ENCODE measurements around the gene DUSP9.

Gene DUSP9

DNA sequence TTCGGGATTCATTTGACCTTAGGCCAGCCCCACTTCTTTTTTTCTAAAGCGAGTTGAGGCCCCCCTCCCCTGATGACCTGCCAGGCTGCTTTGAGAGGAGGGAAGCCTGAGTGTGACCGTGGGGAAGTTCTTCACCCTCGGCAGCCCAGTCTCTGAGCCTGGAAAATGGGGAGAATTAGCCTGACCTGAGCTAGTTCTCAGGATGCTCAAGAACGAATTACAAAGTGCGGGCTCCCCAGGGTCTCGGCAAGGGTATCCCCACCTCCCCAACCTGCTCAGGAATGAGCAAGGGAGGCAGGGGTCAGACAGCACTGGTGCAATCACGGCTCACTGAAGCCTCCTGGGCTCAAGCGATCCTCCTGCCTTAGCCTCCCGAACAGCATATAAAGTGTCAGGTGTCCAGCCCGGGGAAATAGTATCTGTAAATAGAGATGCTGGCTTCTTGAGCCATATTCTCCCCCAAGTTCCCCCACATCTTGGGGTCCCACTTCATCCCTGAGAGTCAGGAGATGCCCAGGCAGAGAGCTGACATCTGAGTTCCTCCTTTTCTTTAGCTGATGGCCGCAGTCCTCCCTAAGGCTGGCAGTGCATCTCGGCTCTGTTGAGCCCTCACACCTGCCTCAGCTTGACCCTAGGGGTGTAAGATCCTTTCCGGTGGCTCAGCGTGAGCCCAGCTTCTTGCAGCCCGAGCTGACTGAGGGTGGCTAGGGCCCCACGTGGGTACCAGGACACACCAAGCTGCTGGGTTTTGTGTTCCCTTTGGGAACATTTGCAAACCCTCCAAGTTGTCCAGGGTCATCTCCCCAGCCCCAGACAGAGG, 1.6 kb downstream of the DUSP9 start:
- no peak overlapping the region for H3K4me3 ChIP-seq (ENCODE audit: low read depth, low read length)
- no peak for TF ChIP-seq CTCF (conservative IDR thresholded peaks at IDR 0.05; ENCODE audit: low read depth, low read length)
- no peak for DNase-seq (ENCODE audit: low read depth)

DNA sequence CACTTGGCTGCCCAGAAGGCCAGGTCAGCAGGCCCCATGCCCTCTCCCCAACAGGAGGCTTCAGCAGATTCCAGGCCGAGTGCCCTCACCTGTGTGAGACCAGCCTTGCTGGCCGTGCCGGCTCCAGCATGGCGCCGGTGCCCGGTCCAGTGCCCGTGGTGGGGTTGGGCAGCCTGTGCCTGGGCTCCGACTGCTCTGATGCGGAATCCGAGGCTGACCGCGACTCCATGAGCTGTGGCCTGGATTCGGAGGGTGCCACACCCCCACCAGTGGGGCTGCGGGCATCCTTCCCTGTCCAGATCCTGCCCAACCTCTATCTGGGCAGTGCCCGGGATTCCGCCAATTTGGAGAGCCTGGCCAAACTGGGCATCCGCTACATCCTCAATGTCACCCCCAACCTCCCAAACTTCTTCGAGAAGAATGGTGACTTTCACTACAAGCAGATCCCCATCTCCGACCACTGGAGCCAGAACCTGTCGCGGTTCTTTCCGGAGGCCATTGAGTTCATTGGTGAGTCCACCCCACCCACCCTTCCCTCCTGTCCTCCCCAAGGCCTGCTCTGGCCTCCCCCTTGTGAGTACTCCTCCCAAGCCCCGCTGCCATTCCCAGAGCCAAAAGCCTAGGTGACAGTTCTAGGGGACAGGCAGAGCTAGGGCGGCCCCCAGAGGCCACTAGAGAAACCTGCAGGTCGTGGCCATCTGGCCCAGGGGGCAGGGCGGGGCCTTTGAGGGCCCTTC, 2.3 kb downstream of the DUSP9 start:
- TF ChIP-seq CTCF (conservative IDR thresholded peaks at IDR 0.05; ENCODE audit: low read depth, low read length) = peak; percentile 22
- DNase-seq (ENCODE audit: low read depth) = no peak

GRCh38 chrX:153649915-153650782, 3.1 kb downstream of the DUSP9 start:
- DNase-seq (ENCODE audit: low read depth) = no peak
- no peak overlapping the region for H3K4me3 ChIP-seq (ENCODE audit: low read depth, low read length)
- no peak for TF ChIP-seq CTCF (conservative IDR thresholded peaks at IDR 0.05; ENCODE audit: low read depth, low read length)

More for the DNA sequence above, 2.3 kb downstream of the DUSP9 start:
- H3K4me3 ChIP-seq (ENCODE audit: low read depth, low read length) = no peak overlapping the region

GRCh38 chrX:153650959-153651358, 4.0 kb downstream of the DUSP9 start:
- no peak for TF ChIP-seq CTCF (conservative IDR thresholded peaks at IDR 0.05; ENCODE audit: low read depth, low read length)
- H3K4me3 ChIP-seq (ENCODE audit: low read depth, low read length) = no peak overlapping the region
- no peak for DNase-seq (ENCODE audit: low read depth)

GRCh38 chrX:153651540-153652079, 4.6 kb downstream of the DUSP9 start:
- DNase-seq (ENCODE audit: low read depth) = no peak
- TF ChIP-seq CTCF (conservative IDR thresholded peaks at IDR 0.05; ENCODE audit: low read depth, low read length) = peak; percentile 38
- no peak overlapping the region for H3K4me3 ChIP-seq (ENCODE audit: low read depth, low read length)

GRCh38 chrX:153653556-153653955, 6.6 kb downstream of the DUSP9 start:
- no peak overlapping the region for H3K4me3 ChIP-seq (ENCODE audit: low read depth, low read length)
- DNase-seq (ENCODE audit: low read depth) = no peak
- no peak for TF ChIP-seq CTCF (conservative IDR thresholded peaks at IDR 0.05; ENCODE audit: low read depth, low read length)
